Measurements from ENCODE around the gene RPAIN. TPM values are rescaled to one million over a fixed set of nuclear protein-coding genes. Genes with fewer than 3 reads are reported as not detected.

RPAIN gene
- total RNA-seq, 4 donors from 2014 or later = 22.7 to 46.9 (median 43.8) TPM

DNA sequence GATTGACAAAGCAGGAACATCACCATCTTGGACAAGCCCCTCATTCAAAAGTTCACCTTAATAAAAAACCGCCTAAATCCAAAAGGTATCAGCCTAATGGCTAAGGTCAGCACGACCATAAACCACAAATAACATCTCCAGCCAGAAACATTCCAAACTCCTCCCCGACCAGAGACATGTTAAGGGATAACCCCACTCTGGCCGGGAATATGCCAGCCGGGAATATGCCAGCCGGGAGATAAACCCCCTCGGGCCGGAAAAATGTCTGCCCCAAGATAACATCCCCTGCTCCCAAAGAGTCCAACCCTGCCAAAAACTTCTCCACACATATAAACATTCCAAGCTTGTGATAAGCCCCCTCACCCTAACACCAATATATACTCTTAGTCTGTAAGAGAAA, 47.4 kb downstream of the RPAIN start:
- Histone ChIP-seq H3K27me3 (no peaks in the 10 kb centered on the region), H3K4me3 (peak overlapping the region; percentile 74 to 75), H3K36me3 (peaks cover 0 to 23% of the 10 kb centered on the region in 2 donors), H3K27ac (no peak overlapping the region), H3K9me3 (no peaks in the 10 kb centered on the region), H3K4me1 (peaks cover 0 to 31% (median 13%) of the 10 kb centered on the region in 3 donors)
- 2 to 5% methylated on average over 8 of the region's 8 CpGs for WGBS, 2 donors (ENCODE audit: low coverage in 1 of 2)
- ATAC-seq = no peak
- TF ChIP-seq EP300 (IDR thresholded peaks at IDR 0.05) (no peak), POLR2A (IDR thresholded peaks at IDR 0.05) (no peak), POLR2AphosphoS5 (IDR thresholded peaks at IDR 0.05) (no peak)
- TF ChIP-seq, protein P1, sequence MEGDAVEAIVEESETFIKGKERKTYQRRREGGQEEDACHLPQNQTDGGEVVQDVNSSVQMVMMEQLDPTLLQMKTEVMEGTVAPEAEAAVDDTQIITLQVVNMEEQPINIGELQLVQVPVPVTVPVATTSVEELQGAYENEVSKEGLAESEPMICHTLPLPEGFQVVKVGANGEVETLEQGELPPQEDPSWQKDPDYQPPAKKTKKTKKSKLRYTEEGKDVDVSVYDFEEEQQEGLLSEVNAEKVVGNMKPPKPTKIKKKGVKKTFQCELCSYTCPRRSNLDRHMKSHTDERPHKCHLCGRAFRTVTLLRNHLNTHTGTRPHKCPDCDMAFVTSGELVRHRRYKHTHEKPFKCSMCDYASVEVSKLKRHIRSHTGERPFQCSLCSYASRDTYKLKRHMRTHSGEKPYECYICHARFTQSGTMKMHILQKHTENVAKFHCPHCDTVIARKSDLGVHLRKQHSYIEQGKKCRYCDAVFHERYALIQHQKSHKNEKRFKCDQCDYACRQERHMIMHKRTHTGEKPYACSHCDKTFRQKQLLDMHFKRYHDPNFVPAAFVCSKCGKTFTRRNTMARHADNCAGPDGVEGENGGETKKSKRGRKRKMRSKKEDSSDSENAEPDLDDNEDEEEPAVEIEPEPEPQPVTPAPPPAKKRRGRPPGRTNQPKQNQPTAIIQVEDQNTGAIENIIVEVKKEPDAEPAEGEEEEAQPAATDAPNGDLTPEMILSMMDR (IDR thresholded peaks at IDR 0.05) = no peak

DNA sequence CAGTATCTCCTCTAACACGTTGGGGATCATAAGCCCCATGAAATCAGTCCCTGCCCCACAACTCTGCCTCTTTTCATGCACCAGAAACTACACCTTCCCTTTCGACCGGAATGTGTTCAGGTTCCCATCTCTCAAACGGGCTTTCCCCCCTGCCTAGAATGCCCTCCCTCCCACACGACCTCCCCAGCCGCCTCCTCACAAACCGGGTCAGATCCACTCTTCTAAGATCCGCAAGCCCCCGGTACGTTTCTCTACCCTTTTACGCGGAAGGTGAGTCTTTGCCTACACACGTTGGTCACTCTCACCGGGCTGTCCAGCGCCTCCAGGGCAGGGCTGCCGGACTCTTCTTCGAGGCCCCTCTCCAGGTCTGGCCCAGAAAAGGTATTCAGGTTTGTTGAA, 48.1 kb downstream of the RPAIN start:
- TF ChIP-seq, protein P1 (IDR thresholded peaks at IDR 0.05) = no peak
- no peak for TF ChIP-seq EP300 (IDR thresholded peaks at IDR 0.05)
- no peak for ATAC-seq
- 0 to 1% methylated on average over 6 to 12 of the region's 17 CpGs for WGBS, 2 donors (ENCODE audit: low coverage in 1 of 2)
- H3K36me3 ChIP-seq = peaks cover 0 to 23% of the 10 kb centered on the region in 2 donors
- H3K9me3 ChIP-seq = no peaks in the 10 kb centered on the region
- H3K27ac ChIP-seq = peak overlapping the region in 3 of 4 donors; percentile 84 to 86 (median 85)
- peaks cover 0 to 31% (median 13%) of the 10 kb centered on the region in 3 donors for H3K4me1 ChIP-seq
- H3K4me3 ChIP-seq = peak overlapping the region; percentile 74 to 75
- no peaks in the 10 kb centered on the region for H3K27me3 ChIP-seq

DNA sequence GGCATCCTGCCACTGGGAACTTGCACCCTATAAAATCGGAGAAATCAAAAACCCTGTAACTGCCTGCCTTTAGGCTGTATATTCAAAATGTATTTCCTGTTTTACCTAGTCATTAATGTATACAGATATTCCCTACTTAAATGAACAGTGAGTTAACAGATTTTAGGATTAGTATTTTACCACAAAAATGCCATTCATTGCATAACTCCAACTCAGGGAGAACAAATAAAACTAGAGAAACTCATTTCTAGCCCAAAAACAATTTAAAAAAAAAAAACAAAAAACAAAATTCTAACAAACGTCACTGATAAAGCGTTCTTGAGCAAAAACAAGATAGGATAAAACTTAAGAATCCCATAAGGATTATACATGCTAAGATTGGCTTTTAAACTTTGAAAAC, 52.5 kb downstream of the RPAIN start:
- no peak overlapping the region for H3K27ac ChIP-seq
- H3K36me3 ChIP-seq = peaks cover 8 to 57% of the 10 kb centered on the region in 2 donors

DNA sequence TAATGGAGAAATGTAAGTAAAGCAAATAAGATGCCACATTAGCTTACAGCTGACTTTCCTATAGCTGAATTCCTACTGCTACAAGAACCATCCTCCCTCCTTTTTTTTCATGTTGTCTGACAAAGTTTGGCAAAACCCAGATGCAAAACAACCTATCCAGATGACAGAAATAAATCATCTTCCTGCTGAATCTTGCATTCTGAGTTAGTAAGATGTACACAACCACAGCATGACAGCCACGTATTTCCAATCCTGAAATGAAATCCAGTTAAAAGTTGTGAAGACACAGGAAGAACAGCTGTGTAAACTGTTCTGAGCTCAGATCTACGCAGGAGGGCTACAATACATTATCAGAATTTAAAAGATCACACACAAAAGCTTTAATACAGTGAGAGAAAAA, 53.9 kb downstream of the RPAIN start:
- Histone ChIP-seq H3K27ac (no peak overlapping the region), H3K4me1 (peaks cover 0 to 6% (median 0%) of the 10 kb centered on the region in 3 donors), H3K4me3 (no peak overlapping the region), H3K9me3 (no peaks in the 10 kb centered on the region), H3K36me3 (peaks cover 8 to 71% of the 10 kb centered on the region in 2 donors), H3K27me3 (no peaks in the 10 kb centered on the region)
- ATAC-seq = no peak
- 75 to 83% methylated on average over 1 to 2 of the region's 2 CpGs for WGBS, 2 donors (ENCODE audit: low coverage in 1 of 2)
- TF ChIP-seq, protein P1 (IDR thresholded peaks at IDR 0.05) = no peak
- TF ChIP-seq POLR2AphosphoS5 (IDR thresholded peaks at IDR 0.05) (no peak), EP300 (IDR thresholded peaks at IDR 0.05) (no peak), POLR2A (IDR thresholded peaks at IDR 0.05) (no peak)

More for the DNA sequence above, 52.5 kb downstream of the RPAIN start:
- Histone ChIP-seq H3K4me3 (no peak overlapping the region), H3K4me1 (peaks cover 0 to 15% (median 4%) of the 10 kb centered on the region in 3 donors), H3K27me3 (no peaks in the 10 kb centered on the region), H3K9me3 (no peaks in the 10 kb centered on the region)
- TF ChIP-seq POLR2AphosphoS5 (IDR thresholded peaks at IDR 0.05) = no peak
- TF ChIP-seq POLR2A (IDR thresholded peaks at IDR 0.05) = no peak
- TF ChIP-seq EP300 (IDR thresholded peaks at IDR 0.05) = no peak
- TF ChIP-seq, protein P1 (IDR thresholded peaks at IDR 0.05) = no peak
- no peak for ATAC-seq
- WGBS, 2 donors (ENCODE audit: low coverage in 1 of 2) = 72 to 88% methylated on average over 2 to 3 of the region's 3 CpGs

DNA sequence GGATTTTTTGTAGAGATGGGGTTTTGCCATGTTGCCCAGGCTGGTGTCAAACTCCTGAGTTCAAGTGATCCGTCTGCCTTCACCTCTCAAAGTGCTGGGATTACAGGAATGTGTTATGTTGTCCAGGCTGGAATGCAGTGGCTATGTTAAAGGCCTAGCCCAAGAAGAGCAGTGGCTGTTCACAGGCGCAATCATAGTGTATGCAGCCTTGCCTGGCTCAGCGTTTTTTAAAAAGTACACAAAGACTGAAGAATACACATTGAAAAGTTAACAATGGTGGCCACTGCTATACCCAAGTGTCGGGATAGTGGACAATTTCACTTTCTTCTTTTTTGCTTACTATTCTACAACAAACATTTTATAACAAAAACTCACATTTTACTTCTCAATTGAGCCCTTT, 59.0 kb downstream of the RPAIN start:
- Histone ChIP-seq H3K9me3 (no peaks in the 10 kb centered on the region), H3K27me3 (no peaks in the 10 kb centered on the region), H3K27ac (no peak overlapping the region), H3K4me3 (no peak overlapping the region), H3K36me3 (peaks cover 7 to 100% of the 10 kb centered on the region in 2 donors), H3K4me1 (peaks cover 0 to 8% (median 0%) of the 10 kb centered on the region in 3 donors)
- 89 to 96% methylated on average over 3 to 4 of the region's 4 CpGs for WGBS, 2 donors (ENCODE audit: low coverage in 1 of 2)
- ATAC-seq = no peak
- no peak for TF ChIP-seq POLR2AphosphoS5 (IDR thresholded peaks at IDR 0.05)
- TF ChIP-seq, protein P1 (IDR thresholded peaks at IDR 0.05) = no peak
- TF ChIP-seq POLR2A (IDR thresholded peaks at IDR 0.05) = no peak
- TF ChIP-seq EP300 (IDR thresholded peaks at IDR 0.05) = no peak

Measured in gastroesophageal sphincter (tissue), 4 donors.